DND-41 (cell line): Measurements from ENCODE around the gene KLF11.

ENCODE experiments used
- ATAC-seq: fragments of 200-7000 bp; cut with Tn5 transposase; 3 replicates; pipeline ENCODE4 v1.9.1; 2021; ENCODE audit warnings: low read depth; ENCODE audit not compliant: insufficient read depth
- DNase-seq: peaks from one replicate; pipeline ENCODE4 v3.0.0-alpha.2; 2020
- H2AFZ ChIP-seq: 2 replicates; pipeline ENCODE4 v1.6.0; 2012; ENCODE audit warnings: low read depth, low read length
- H3K27ac ChIP-seq: 2 replicates; pipeline ENCODE4 v1.5.1; 2012; ENCODE audit warnings: low read length, inconsistent platforms
- H3K27me3 ChIP-seq: fragments of 200-600 bp; sonication (generic); 2 replicates; pipeline ENCODE4 v1.6.0; 2012; ENCODE audit warnings: low read length, mild to moderate bottlenecking, inconsistent platforms; ENCODE audit not compliant: insufficient read depth, poor library complexity
- H3K36me3 ChIP-seq: 2 replicates; pipeline ENCODE4 v1.5.1; 2012; ENCODE audit warnings: low read length, inconsistent platforms; ENCODE audit not compliant: insufficient read depth
- H3K4me1 ChIP-seq: 2 replicates; pipeline ENCODE4 v1.5.1; 2012; ENCODE audit warnings: mild to moderate bottlenecking, low read length; ENCODE audit not compliant: insufficient read depth
- H3K4me2 ChIP-seq: 2 replicates; pipeline ENCODE4 v1.6.0; 2012; ENCODE audit warnings: mild to moderate bottlenecking, moderate library complexity, low read length, inconsistent platforms; ENCODE audit not compliant: insufficient read depth
- H3K4me3 ChIP-seq, 2 experiments: fragments of 200-600 bp in 1 of 2; shearing (Covaris generic) in 1 of 2; 2 replicates each; pipeline ENCODE4 v1.5.1; 2012 to 2016; ENCODE audit warnings: inconsistent platforms in 2 of 2, low read length in 2 of 2, mild to moderate bottlenecking in 2 of 2, low read depth in 1 of 2, moderate library complexity in 1 of 2
- H3K79me2 ChIP-seq: 2 replicates; pipeline ENCODE4 v1.6.0; 2012; ENCODE audit warnings: low read length, inconsistent platforms; ENCODE audit not compliant: insufficient read depth
- H3K9ac ChIP-seq: 2 replicates; pipeline ENCODE4 v1.6.0; 2012; ENCODE audit warnings: low read depth, mild to moderate bottlenecking, inconsistent platforms, low read length, moderate library complexity
- H3K9me3 ChIP-seq: 2 replicates; pipeline ENCODE4 v1.5.1; 2012; ENCODE audit warnings: low read length, moderate library complexity, mild to moderate bottlenecking, inconsistent platforms; ENCODE audit not compliant: insufficient read depth, severe bottlenecking
- H4K20me1 ChIP-seq: 2 replicates; pipeline ENCODE4 v1.6.0; 2012; ENCODE audit warnings: low read length; ENCODE audit not compliant: insufficient read depth
- EZH2 ChIP-seq: IDR thresholded peaks from 3 replicates; pipeline ENCODE4 v1.6.1; 2012; ENCODE audit warnings: borderline replicate concordance, low read depth, mild to moderate bottlenecking, moderate library complexity, low read length, inconsistent platforms; ENCODE audit not compliant: severe bottlenecking
- TF ChIP-seq, protein P1 (sequence below): IDR thresholded peaks from 2 replicates; pipeline ENCODE4 v1.5.1; 2012; ENCODE audit warnings: borderline replicate concordance, low read length, moderate library complexity, mild to moderate bottlenecking; ENCODE audit not compliant: poor library complexity, severe bottlenecking; ENCODE audit errors: extremely low read depth

The KLF11 gene

DNA sequence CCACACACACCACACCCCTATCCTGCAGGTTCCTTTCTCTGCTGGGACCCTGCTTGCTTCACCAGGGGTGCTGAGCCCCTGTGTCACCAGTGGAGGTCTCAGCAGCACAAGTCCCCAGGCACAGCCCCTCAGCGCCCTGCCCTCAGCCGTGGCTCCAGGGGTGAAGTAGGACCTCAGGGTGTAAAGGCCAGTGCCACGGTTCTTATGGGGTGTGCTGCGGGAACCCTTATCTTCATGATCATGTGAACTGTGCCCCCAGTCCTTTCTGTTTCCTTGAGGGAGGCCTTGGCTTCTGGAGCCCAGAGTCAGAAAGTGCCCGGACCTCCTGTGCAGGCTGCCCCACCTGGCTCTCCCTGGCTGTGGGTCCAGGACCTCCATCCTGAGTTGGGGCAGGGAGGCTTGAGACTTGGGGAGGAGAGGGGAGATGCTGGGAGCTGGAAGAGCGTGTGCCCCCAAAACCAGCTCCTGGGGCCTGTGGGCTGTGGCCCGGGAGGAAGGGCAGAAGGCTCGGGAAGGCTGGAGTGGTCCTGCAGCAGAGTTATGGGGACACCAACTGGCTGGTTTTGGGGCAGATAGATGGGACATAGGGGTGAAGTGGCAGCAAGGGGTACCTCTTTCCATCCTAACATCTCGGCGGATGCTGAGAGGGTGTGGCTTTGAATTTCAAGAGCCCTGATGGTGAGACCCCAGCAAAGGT lies 20.2 kb upstream of the KLF11 start:
- H3K4me1 ChIP-seq = no peaks in the 10 kb centered on the region
- H3K9ac ChIP-seq = no peak overlapping the region
- no peaks in the 10 kb centered on the region for H3K27me3 ChIP-seq
- H3K79me2 ChIP-seq = no peaks in the 10 kb centered on the region
- ATAC-seq (no peak), DNase-seq (no peak)
- H3K27ac ChIP-seq = no peak overlapping the region
- no peaks in the 10 kb centered on the region for H3K36me3 ChIP-seq
- no peak overlapping the region for H2AFZ ChIP-seq
- 0 out of 2 replicates have a peak, but pooled peaks cover 4% of the 10 kb centered on the region for H4K20me1 ChIP-seq
- no peak overlapping the region for H3K4me3 ChIP-seq
- no peaks in the 10 kb centered on the region for H3K9me3 ChIP-seq
- no peak overlapping the region for H3K4me2 ChIP-seq
- no peak for TF ChIP-seq EZH2
- TF ChIP-seq, protein P1, sequence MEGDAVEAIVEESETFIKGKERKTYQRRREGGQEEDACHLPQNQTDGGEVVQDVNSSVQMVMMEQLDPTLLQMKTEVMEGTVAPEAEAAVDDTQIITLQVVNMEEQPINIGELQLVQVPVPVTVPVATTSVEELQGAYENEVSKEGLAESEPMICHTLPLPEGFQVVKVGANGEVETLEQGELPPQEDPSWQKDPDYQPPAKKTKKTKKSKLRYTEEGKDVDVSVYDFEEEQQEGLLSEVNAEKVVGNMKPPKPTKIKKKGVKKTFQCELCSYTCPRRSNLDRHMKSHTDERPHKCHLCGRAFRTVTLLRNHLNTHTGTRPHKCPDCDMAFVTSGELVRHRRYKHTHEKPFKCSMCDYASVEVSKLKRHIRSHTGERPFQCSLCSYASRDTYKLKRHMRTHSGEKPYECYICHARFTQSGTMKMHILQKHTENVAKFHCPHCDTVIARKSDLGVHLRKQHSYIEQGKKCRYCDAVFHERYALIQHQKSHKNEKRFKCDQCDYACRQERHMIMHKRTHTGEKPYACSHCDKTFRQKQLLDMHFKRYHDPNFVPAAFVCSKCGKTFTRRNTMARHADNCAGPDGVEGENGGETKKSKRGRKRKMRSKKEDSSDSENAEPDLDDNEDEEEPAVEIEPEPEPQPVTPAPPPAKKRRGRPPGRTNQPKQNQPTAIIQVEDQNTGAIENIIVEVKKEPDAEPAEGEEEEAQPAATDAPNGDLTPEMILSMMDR = peak; percentile 5

DNA sequence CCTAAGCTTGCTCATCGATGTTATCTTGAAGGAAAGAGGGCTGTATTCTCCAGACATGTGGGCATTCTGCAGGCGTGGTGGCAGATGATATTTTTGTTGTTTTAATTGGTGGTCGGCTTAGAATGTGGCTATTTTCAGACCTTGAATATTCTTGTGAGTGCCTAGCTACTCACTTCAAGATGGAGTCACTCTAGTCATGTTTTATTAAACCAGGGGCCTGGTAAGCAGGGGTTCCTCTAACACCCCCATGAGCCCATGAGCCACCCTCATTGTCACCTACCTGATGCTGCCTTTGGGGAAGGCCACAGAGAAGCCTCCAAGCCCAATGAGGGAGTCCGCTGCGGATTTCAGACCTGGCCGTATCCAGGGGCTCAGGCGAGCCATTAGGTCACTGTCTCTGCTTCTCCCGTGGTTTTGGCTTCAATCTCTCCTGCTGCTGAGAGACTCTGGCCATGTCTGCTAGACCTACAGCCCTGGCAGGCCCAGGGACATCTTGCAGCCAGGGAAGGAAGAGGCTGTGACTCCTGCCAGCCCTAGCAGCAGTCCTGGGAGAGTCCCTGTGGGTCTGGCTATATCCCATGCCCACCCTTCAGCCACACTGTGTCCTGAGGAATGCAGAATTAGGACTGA lies 16.3 kb upstream of the KLF11 start:
- Histone ChIP-seq H3K9ac (no peak overlapping the region), H3K27me3 (no peaks in the 10 kb centered on the region)
- TF ChIP-seq, protein P1 = no peak
- no peak for TF ChIP-seq EZH2

DNA sequence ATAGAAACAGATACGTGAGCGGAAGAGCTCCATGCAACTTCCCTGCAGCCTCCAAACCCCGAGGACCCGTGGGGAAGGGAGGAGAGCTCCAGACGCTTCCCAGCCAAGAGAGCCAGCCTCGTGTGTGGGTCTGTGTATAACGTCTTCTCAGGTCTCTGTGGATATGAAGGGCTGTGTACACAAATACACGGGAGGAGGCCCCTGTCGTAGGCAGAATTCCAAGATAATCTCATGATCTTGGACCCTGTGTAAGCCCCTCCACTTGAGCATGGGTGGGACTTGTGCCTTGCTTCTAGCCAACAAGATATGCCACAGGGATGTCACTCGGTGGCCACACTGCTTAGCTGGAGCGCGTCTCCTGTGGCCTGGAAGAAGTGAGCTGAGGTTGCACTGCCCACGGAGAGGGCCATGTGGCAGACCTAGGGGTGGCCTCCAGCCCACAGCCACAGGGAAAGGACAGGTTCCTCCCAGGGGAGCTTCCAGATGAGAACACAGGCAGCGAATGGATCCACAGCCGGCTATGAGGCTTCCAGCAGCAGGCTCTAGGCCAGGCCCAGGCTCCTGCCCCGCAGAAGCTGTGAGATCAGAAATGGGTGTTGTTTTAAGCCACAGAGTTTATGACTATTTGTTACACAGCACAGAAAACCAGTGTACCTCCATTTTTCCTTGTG lies 15.6 kb upstream of the KLF11 start:
- Histone ChIP-seq H2AFZ (no peak overlapping the region), H3K4me3 (no peak overlapping the region), H4K20me1 (0 out of 2 replicates have a peak, but pooled peaks cover 4% of the 10 kb centered on the region), H3K9me3 (no peaks in the 10 kb centered on the region), H3K36me3 (no peaks in the 10 kb centered on the region), H3K4me1 (no peaks in the 10 kb centered on the region), H3K4me2 (no peak overlapping the region), H3K79me2 (no peaks in the 10 kb centered on the region), H3K27ac (no peak overlapping the region), H3K9ac (no peak overlapping the region), H3K27me3 (no peaks in the 10 kb centered on the region)
- no peak for DNase-seq
- no peak for TF ChIP-seq EZH2
- TF ChIP-seq, protein P1 = no peak
- ATAC-seq = no peak

More for the DNA sequence above, 16.3 kb upstream of the KLF11 start:
- Histone ChIP-seq H3K4me2 (no peak overlapping the region), H3K4me3 (no peak overlapping the region), H3K36me3 (no peaks in the 10 kb centered on the region), H2AFZ (no peak overlapping the region), H4K20me1 (0 out of 2 replicates have a peak, but pooled peaks cover 4% of the 10 kb centered on the region), H3K9me3 (no peaks in the 10 kb centered on the region), H3K27ac (no peak overlapping the region), H3K4me1 (no peaks in the 10 kb centered on the region), H3K79me2 (no peaks in the 10 kb centered on the region)
- DNase-seq = no peak
- ATAC-seq = no peak
